ENCODE measurements around the gene PPIL3. TPM values are rescaled to one million over a fixed set of nuclear protein-coding genes. Genes with fewer than 3 reads are reported as not detected.

The PPIL3 gene
- total RNA-seq (2014; rRNA removed; shearing (Covaris generic)), result 42.9 and 123 TPM in 2 replicates
- polyA plus RNA-seq (2016; fragmentation: Nextera tagmentation; extraction: Ambion mirVana), result 42.1 and 54.0 TPM in 2 replicates
- long read RNA-seq, transcript PPIL3-202 (7 exons, 1,194 nt), result major isoform, 9 of 18 reads
- long read RNA-seq, partial matches to known transcripts, result 0 of 18 reads
- long read RNA-seq, other reads (novel, unspliced or antisense), result 8 of 18 reads

DNA sequence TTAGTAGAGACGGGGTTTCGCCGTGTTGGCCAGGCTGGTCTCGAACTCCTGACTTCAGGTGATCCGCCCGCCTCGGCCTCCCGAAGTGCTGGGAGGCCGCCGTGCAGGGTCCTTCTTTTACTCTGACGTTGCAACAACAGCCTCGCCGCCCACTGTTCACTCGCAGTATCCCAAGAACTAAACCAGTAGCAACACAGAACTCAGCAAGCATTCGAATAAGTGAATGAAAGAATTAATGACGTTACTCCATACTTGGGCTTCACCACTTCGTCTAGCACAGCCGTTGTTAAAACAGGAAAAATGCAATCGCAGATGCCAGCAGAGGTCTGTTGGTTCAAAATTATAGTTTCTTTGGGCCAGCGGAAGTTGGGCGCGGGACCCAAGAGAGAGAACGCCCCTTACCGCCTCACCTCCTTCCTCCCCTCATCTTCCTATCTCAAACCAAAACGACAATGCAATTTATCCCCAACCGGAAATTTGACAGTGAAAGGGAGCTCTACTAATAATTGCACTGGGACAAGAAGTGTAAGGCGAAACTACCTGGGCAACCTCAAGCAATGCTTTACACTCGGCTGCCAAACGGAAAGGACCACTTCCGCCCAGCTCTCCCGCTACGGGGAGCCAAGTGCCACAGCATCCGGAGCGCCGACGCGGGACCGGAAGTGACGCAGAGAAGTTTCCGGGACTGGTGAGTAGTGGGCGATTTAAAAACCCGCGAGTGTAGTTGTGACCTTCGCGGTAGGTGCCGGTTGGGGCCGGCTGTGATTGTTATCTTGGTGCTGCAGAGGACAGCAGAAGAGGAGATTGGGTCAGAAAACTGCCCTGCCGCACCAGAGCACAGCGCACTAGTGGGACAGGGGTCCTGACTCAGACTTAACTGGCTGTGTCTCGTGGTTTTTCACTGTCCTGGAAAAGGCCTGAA lies at the start of gene PPIL3, which contains the start of gene NIF3L1:
TSS of gene PPIL3 (minus strand) at position 374 of the 922 bp plus-strand sequence. CDS start 1,462 bp downstream, outside the sequence.
TSS of gene NIF3L1 (plus strand) at position 668 of the 922 bp plus-strand sequence. CDS start 2,573 bp downstream, outside the sequence.
- no peaks in the 10 kb centered on the region for H4K20me1 ChIP-seq (replicated peaks; ENCODE audit: insufficient read depth)
- H3K9me2 ChIP-seq (ENCODE audit: insufficient read depth), result no peaks in the 10 kb centered on the region
- no peaks in the 10 kb centered on the region for H3K27me3 ChIP-seq (ENCODE audit: insufficient read depth)
- peaks cover 22% of the 10 kb centered on the region for H3K4me1 Mint-ChIP-seq
- H3K9me3 Mint-ChIP-seq, result no peaks in the 10 kb centered on the region
- H3F3A ChIP-seq (replicated peaks; ENCODE audit: low read depth), result peaks cover 5% of the 10 kb centered on the region; the same call in 1 of the 2 replicates
- peaks cover 53% of the 10 kb centered on the region for H3K79me2 ChIP-seq (replicated peaks; ENCODE audit: insufficient read depth)
- peaks cover 15% of the 10 kb centered on the region for H3K27me3 Mint-ChIP-seq (ENCODE audit: insufficient read depth, low read depth, poor library complexity)
- H3K4me3 ChIP-seq, result peak within 1 kb of the TSS; percentile 71
- peak within 1 kb of the TSS; percentile 77 for H2AFZ ChIP-seq
- TF ChIP-seq EZH2phosphoT487 (IDR thresholded peaks at IDR 0.05; ENCODE audit: unreplicated experiment) (no peak), CREB1 (CRISPR knock-in tag; IDR thresholded peaks at IDR 0.05; ENCODE audit: low read depth) (peak; percentile 94), STAT1 (IDR thresholded peaks at IDR 0.05; ENCODE audit: unreplicated experiment) (no peak), NANOG (IDR thresholded peaks at IDR 0.05; ENCODE audit: borderline replicate concordance) (no peak), POLR2AphosphoS5 (IDR thresholded peaks at IDR 0.05; ENCODE audit: low read depth) (peak; percentile 74)
- TF ChIP-seq, protein P1, sequence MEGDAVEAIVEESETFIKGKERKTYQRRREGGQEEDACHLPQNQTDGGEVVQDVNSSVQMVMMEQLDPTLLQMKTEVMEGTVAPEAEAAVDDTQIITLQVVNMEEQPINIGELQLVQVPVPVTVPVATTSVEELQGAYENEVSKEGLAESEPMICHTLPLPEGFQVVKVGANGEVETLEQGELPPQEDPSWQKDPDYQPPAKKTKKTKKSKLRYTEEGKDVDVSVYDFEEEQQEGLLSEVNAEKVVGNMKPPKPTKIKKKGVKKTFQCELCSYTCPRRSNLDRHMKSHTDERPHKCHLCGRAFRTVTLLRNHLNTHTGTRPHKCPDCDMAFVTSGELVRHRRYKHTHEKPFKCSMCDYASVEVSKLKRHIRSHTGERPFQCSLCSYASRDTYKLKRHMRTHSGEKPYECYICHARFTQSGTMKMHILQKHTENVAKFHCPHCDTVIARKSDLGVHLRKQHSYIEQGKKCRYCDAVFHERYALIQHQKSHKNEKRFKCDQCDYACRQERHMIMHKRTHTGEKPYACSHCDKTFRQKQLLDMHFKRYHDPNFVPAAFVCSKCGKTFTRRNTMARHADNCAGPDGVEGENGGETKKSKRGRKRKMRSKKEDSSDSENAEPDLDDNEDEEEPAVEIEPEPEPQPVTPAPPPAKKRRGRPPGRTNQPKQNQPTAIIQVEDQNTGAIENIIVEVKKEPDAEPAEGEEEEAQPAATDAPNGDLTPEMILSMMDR (conservative IDR thresholded peaks at IDR 0.05; ENCODE audit: low read depth in 2 of 2), result no peak
- TF ChIP-seq, protein P2, sequence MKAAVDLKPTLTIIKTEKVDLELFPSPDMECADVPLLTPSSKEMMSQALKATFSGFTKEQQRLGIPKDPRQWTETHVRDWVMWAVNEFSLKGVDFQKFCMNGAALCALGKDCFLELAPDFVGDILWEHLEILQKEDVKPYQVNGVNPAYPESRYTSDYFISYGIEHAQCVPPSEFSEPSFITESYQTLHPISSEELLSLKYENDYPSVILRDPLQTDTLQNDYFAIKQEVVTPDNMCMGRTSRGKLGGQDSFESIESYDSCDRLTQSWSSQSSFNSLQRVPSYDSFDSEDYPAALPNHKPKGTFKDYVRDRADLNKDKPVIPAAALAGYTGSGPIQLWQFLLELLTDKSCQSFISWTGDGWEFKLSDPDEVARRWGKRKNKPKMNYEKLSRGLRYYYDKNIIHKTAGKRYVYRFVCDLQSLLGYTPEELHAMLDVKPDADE (IDR thresholded peaks at IDR 0.05), result peak; percentile 82; the same call in 1 of the 2 replicates
- TF ChIP-seq, protein P3, sequence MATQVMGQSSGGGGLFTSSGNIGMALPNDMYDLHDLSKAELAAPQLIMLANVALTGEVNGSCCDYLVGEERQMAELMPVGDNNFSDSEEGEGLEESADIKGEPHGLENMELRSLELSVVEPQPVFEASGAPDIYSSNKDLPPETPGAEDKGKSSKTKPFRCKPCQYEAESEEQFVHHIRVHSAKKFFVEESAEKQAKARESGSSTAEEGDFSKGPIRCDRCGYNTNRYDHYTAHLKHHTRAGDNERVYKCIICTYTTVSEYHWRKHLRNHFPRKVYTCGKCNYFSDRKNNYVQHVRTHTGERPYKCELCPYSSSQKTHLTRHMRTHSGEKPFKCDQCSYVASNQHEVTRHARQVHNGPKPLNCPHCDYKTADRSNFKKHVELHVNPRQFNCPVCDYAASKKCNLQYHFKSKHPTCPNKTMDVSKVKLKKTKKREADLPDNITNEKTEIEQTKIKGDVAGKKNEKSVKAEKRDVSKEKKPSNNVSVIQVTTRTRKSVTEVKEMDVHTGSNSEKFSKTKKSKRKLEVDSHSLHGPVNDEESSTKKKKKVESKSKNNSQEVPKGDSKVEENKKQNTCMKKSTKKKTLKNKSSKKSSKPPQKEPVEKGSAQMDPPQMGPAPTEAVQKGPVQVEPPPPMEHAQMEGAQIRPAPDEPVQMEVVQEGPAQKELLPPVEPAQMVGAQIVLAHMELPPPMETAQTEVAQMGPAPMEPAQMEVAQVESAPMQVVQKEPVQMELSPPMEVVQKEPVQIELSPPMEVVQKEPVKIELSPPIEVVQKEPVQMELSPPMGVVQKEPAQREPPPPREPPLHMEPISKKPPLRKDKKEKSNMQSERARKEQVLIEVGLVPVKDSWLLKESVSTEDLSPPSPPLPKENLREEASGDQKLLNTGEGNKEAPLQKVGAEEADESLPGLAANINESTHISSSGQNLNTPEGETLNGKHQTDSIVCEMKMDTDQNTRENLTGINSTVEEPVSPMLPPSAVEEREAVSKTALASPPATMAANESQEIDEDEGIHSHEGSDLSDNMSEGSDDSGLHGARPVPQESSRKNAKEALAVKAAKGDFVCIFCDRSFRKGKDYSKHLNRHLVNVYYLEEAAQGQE (IDR thresholded peaks at IDR 0.05; ENCODE audit: unreplicated experiment), result no peak
- peak within 1 kb of the TSS; percentile 91 for H3K4me2 ChIP-seq
- H3K4me1 ChIP-seq (ENCODE audit: insufficient read depth), result peaks cover 16% of the 10 kb centered on the region
- H3K4me3 Mint-ChIP-seq, result peak within 1 kb of the TSS; percentile 97
- DNase-seq (ENCODE audit: low spot score) (peak; percentile 100), ATAC-seq (peak; percentile 92)
- H3K27ac ChIP-seq (ENCODE audit: low read depth), result peak within 1 kb of the TSS; percentile 98
- H3K27ac Mint-ChIP-seq, result peak within 1 kb of the TSS; percentile 100
- H3K36me3 Mint-ChIP-seq (ENCODE audit: low read depth), result peaks cover 29% of the 10 kb centered on the region
- H3K36me3 ChIP-seq (ENCODE audit: insufficient read depth), result peaks cover 6% of the 10 kb centered on the region; the same call in 1 of the 2 replicates
